Gastroesophageal sphincter (tissue), 4 donors: ENCODE results near the gene LHFPL3. TPM values are rescaled to one million over a fixed set of nuclear protein-coding genes. Genes with fewer than 3 reads are reported as not detected.

Source experiments
- ATAC-seq: fragments of 150-250 bp; one replicate; pipeline ENCODE4 v1.9.1; 2016; ENCODE audit warnings: mild to moderate bottlenecking, moderate library complexity
- H3K27ac ChIP-seq, 4 donors: fragments of 200-600 bp; sonication (generic) in 3 of 4; 1 replicate in 3 of 4; 2 replicates in 1 of 4; pipeline ENCODE4 v1.5.1; 2016 to 2019
- H3K27me3 ChIP-seq: fragments of 200-600 bp; sonication (generic); one replicate; pipeline ENCODE4 v1.5.1; 2019
- H3K36me3 ChIP-seq, 2 donors: fragments of 200-600 bp; sonication (generic); one replicate each; pipeline ENCODE4 v1.5.1; 2019; ENCODE audit warnings: control low read depth in 1 of 2
- H3K4me1 ChIP-seq, 3 donors: fragments of 200-600 bp; sonication (generic); 1 replicate in 2 of 3; 2 replicates in 1 of 3; pipeline ENCODE4 v1.5.1; 2016 to 2019; ENCODE audit warnings: control low read depth in 2 of 3
- H3K4me3 ChIP-seq, 2 donors: fragments of 200-600 bp; sonication (generic); one replicate each; pipeline ENCODE4 v1.5.1; 2019; ENCODE audit warnings: mild to moderate bottlenecking in 1 of 2, moderate library complexity in 1 of 2
- H3K9me3 ChIP-seq, 3 donors: fragments of 200-600 bp; sonication (generic); one replicate each; pipeline ENCODE4 v1.5.1; 2017 to 2019; ENCODE audit warnings: control low read depth in 2 of 3
- EP300 ChIP-seq: sonication (generic); formaldehyde crosslinking; IDR thresholded peaks from one replicate; pipeline ENCODE4 v1.6.1; 2017; ENCODE audit warnings: antibody characterized with exemption, mild to moderate bottlenecking
- POLR2A ChIP-seq, 2 donors: fragments of 450-650 bp; IDR thresholded peaks; one replicate each; pipeline ENCODE4 v1.6.1; 2017; ENCODE audit warnings: antibody characterized with exemption in 2 of 2, mild to moderate bottlenecking in 2 of 2, moderate library complexity in 1 of 2
- POLR2AphosphoS5 ChIP-seq: sonication (generic); formaldehyde crosslinking; IDR thresholded peaks from one replicate; pipeline ENCODE4 v1.6.1; 2017; ENCODE audit warnings: antibody characterized with exemption
- WGBS, 2 donors: methylation state at CpG; one replicate each; pipeline ENCODE4 v1.1.5; 2018; ENCODE audit warnings: low coverage in 1 of 2; 5-methylcytosine and 5-hydroxymethylcytosine counted together
- total RNA-seq, 4 donors: library from RNA; depleted of rRNA; stranded (reverse); fragments of >200 nt; gene quantifications; one replicate each; pipeline ENCODE4 v1.1.0, GENCODE V29; 2016
- TF ChIP-seq, protein P1 (sequence below), 4 experiments: fragments of 200-600 bp in 2 of 4; fragments of 450-650 bp in 2 of 4; sonication (generic) in 1 of 4; IDR thresholded peaks; one replicate each; pipeline ENCODE4 v1.5.1; 2017 to 2019; ENCODE audit warnings: antibody characterized with exemption in 4 of 4, mild to moderate bottlenecking in 2 of 4, moderate library complexity in 2 of 4

The LHFPL3 gene
- total RNA-seq, 4 donors from 2014 or later = not detected

DNA sequence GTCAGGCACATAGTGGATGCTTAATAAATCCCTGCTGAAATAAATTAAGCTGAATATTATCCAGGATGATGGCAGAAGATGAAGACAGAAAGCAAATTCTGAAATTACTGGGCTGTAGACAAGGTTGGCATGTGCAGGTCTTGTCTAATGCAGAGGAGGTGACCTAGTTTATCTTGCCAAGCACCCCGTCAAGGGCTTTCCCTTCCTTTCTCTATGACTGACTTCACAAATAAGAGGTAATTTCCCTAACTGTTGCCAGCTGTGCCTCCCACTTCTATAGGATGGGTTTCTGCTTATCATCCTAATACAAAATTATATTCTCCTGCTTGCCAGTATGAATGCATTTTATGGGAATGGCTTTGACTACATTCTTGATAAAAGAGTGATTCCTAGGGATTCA is 38.0 kb downstream of the LHFPL3 start:
- TF ChIP-seq, protein P1, sequence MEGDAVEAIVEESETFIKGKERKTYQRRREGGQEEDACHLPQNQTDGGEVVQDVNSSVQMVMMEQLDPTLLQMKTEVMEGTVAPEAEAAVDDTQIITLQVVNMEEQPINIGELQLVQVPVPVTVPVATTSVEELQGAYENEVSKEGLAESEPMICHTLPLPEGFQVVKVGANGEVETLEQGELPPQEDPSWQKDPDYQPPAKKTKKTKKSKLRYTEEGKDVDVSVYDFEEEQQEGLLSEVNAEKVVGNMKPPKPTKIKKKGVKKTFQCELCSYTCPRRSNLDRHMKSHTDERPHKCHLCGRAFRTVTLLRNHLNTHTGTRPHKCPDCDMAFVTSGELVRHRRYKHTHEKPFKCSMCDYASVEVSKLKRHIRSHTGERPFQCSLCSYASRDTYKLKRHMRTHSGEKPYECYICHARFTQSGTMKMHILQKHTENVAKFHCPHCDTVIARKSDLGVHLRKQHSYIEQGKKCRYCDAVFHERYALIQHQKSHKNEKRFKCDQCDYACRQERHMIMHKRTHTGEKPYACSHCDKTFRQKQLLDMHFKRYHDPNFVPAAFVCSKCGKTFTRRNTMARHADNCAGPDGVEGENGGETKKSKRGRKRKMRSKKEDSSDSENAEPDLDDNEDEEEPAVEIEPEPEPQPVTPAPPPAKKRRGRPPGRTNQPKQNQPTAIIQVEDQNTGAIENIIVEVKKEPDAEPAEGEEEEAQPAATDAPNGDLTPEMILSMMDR (IDR thresholded peaks at IDR 0.05) = no peak
- TF ChIP-seq EP300 (no peak), POLR2AphosphoS5 (no peak), POLR2A (IDR thresholded peaks at IDR 0.05) (no peak)
- Histone ChIP-seq H3K27me3 (no peaks in the 10 kb centered on the region), H3K36me3 (no peaks in the 10 kb centered on the region), H3K9me3 (no peaks in the 10 kb centered on the region), H3K4me3 (no peak overlapping the region), H3K4me1 (no peaks in the 10 kb centered on the region), H3K27ac (no peak overlapping the region)
- 36 to 50% methylated on average over 1 of the region's 1 CpG for WGBS, 2 donors
- no peak for ATAC-seq

- H3K4me3 ChIP-seq = no peak overlapping the region
- no peak for ATAC-seq
- H3K36me3 ChIP-seq = no peaks in the 10 kb centered on the region
- TF ChIP-seq, protein P1 (IDR thresholded peaks at IDR 0.05) = no peak
- TF ChIP-seq EP300 = no peak
- no peak for TF ChIP-seq POLR2A (IDR thresholded peaks at IDR 0.05)
- TF ChIP-seq POLR2AphosphoS5 = no peak
- no peaks in the 10 kb centered on the region for H3K4me1 ChIP-seq
- no peak overlapping the region for H3K27ac ChIP-seq
- no peaks in the 10 kb centered on the region for H3K9me3 ChIP-seq
- no peaks in the 10 kb centered on the region for H3K27me3 ChIP-seq
Measured at GRCh38 chr7:104367926-104368325, 39.5 kb downstream of the LHFPL3 start.

DNA sequence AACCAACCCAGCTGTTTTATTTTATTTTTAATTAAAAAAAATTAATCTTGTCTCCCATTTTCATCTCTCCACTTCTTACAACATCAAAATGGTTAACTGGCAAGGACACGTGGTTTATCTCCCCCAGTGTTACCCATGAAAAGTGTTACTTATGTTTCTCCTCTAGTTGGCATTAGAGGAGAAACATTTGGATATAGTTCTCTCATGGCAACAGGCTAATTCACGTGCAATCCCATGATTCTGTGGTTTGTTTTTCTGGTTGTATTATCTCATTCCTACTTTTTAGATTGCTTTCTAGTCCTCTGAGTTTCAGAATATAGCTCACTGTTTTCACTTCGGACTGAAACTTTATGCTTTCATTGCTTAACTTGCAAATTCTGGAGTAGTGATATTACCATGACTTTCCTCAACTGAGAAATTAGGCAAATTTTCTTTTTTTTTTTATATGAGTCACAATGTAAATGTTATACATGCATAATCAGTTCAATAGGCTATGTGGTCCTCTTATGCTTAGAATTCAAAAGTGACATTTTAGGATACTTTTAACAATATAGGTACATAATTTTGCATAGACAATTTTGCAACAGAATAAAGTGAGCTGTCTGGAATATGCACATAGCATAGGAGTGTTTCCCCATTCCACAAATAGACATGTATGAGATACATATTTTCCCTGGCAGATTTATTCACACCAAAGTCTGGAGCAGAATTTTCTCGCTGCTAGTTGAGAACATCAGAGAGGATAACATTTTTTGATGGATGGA is 43.0 kb downstream of the LHFPL3 start:
- Histone ChIP-seq H3K9me3 (no peaks in the 10 kb centered on the region), H3K4me1 (no peaks in the 10 kb centered on the region), H3K4me3 (no peak overlapping the region), H3K36me3 (no peaks in the 10 kb centered on the region), H3K27me3 (no peaks in the 10 kb centered on the region), H3K27ac (no peak overlapping the region)
- WGBS, 2 donors = 38 to 61% methylated on average over 4 of the region's 4 CpGs
- TF ChIP-seq EP300 (no peak), POLR2AphosphoS5 (no peak), POLR2A (IDR thresholded peaks at IDR 0.05) (no peak)
- TF ChIP-seq, protein P1 (IDR thresholded peaks at IDR 0.05) = no peak
- ATAC-seq = no peak

- Histone ChIP-seq H3K4me1 (no peaks in the 10 kb centered on the region), H3K27me3 (no peaks in the 10 kb centered on the region), H3K4me3 (no peak overlapping the region), H3K27ac (no peak overlapping the region), H3K9me3 (no peaks in the 10 kb centered on the region), H3K36me3 (no peaks in the 10 kb centered on the region)
- ATAC-seq = no peak
- TF ChIP-seq POLR2A (IDR thresholded peaks at IDR 0.05) (no peak), EP300 (no peak), POLR2AphosphoS5 (no peak)
- TF ChIP-seq, protein P1 (IDR thresholded peaks at IDR 0.05) = no peak
- 55 to 76% methylated on average over 5 of the region's 5 CpGs for WGBS, 2 donors
Measured at GRCh38 chr7:104371980-104372357, 43.6 kb downstream of the LHFPL3 start.

GRCh38 chr7:104382616-104383015 is 54.2 kb downstream of the LHFPL3 start:
- WGBS, 2 donors = 81 to 88% methylated on average over 2 to 4 of the region's 4 CpGs
- Histone ChIP-seq H3K36me3 (no peaks in the 10 kb centered on the region), H3K4me1 (no peaks in the 10 kb centered on the region), H3K4me3 (no peak overlapping the region), H3K9me3 (peaks cover 0 to 19% (median 0%) of the 10 kb centered on the region in 3 donors), H3K27me3 (peaks cover 4% of the 10 kb centered on the region), H3K27ac (no peak overlapping the region)
- no peak for ATAC-seq
- TF ChIP-seq POLR2AphosphoS5 (no peak), EP300 (no peak), POLR2A (IDR thresholded peaks at IDR 0.05) (no peak)
- TF ChIP-seq, protein P1 (IDR thresholded peaks at IDR 0.05) = no peak
